SKM-1 (cell line): ENCODE measurements around the gene TMF1.
A peak's percentile ranks its signal among the peaks of the same experiment; 100 is the strongest.

Experiments used
- DNase-seq: peaks from one replicate; lab custom pipeline; 2025; ENCODE audit not compliant: unreplicated experiment; lab: John Stamatoyannopoulos, UW

The TMF1 gene

DNA sequence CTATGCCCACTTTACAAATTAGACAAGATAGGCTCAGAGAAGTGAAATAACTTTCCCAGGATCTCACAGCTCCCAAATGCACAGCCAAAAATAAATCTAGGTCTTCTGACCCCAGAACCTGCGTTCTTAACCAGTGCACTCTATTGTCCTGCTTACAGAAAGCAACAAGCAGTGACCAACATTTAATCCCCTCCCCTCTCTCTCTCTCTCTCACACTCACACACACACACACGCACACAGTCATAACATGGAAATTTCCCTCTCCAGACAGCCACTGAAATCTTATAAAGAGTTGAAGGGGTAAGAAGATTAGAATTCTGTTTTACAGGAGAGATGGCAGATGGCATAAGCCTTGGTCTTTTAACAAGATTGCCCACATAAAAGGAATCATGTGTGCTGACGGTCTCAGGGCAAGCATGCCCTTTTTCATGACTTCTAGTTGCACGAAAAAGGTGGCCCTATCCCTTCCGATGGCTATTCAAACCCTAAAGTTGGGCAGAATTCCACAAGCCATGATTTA is 68.1 kb downstream of the TMF1 start:
- no peak for DNase-seq

DNA sequence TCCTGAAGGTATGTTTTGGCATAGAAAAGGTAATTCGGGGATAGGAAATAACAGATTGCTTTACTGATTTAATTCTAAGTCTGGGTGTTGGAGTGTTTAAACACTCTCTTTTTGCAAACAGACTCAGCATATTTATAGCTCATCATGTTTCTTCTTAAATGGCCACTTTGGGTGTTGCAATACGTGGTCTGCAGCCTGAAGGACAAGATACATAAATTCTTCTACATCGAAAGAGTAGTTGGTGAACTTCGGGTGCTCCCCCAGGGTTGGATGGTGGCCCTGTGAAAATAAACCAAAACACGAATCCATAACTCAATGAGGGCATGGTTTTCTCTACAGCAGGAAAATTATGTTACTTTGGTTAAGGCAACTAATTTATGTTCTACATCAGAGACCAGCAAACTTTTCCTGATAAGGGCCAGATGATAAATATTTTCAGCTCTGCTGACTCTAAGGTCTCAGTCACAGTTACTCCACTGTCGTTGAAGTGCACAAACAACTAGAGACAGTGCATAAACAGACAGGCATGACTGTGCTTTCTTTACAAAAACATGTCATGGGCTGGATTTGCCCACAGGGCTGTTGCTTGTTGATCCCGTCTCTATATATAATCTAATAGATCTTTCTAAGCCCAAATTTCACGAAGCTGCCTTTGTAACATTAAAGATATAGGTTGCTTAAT is 74.5 kb downstream of the TMF1 start:
- DNase-seq = no peak

DNA sequence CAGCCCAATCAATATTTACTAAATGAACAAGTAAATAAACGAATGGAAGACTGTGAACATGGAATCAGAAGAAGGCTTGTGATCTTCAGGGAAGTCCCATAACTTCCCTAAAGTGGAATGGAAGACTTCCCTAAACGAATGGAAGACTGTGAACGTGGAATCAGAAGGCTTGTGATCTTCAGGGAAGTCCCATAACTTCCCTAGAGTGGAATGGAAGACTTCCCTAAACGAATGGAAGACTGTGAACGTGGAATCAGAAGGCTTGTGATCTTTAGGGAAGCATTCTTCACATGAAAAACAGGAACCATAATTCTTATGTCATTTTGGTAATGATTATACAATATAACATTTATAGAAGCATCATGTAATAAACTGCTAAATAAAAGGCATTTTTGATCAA is 77.4 kb downstream of the TMF1 start:
- DNase-seq = no peak

DNA sequence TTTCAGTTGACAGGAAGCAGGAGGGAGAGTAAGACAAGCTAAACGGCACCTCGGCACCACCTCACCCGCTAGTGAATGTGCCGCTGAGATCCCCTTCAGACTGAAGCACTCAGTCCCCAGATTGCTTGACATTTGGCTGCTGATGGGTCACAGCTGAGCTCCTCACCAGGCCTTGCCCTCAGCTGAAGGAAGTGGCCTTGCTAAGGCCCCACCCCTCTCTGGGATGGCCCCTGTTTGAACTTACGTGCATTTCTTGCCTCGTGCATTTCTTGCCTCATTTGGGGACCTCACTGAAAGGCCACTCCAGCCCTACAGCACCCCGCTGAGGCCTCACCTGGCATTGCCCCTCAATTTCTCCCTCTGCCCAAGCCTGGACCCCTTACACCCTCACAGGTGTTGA is 78.5 kb downstream of the TMF1 start:
- DNase-seq = no peak

DNA sequence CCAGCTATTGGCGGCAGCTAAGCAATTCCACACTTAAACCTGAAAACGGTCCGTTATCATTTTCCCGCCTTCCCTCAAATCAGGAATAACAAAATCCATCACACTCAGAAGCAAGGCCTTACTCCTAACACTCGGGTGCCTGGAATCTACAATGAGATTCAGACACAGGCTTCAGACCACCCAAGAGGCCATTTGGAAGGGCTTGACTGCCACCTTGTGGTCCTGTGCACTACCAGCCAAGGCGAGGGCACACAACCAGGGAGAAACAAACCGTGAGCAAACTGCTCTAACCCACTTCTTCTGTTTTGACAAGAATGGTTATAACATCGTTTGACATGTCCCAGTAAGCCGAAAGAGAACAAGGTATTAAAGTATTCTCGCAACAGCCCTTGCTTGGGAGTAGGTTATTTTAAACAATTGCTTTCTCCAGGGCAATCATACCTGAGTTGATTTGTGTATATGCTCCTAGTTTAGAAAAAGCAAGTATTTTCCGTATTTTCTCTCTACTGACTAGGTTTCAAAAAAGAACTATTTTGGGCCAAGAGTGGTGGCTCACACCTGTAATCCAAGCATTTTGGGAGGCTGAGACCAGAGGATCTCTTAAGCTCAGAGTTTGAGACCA is 79.7 kb downstream of the TMF1 start:
- peak; percentile 9 for DNase-seq
